A673 (cell line): Measurements from ENCODE around the gene LRRC8C. TPM values are rescaled to one million over a fixed set of nuclear protein-coding genes. Genes with fewer than 3 reads are reported as not detected.

Source experiments
- BruUV-seq: library from RNA; stranded (reverse); fragments of 400-500 nt; replicated peaks from 2 replicates; lab custom pipeline; 2021; lab: Mats Ljungman, UMichigan
- CTCF ChIA-PET: fragments of 300-600 bp; sonication (Branson Sonifier 250); formaldehyde crosslinking; loops from one replicate; lab custom pipeline; 2022; ENCODE audit warnings: antibody characterized with exemption; lab: Charles Lee
- POLR2A ChIA-PET: fragments of 300-600 bp; sonication (Branson Sonifier 250); formaldehyde crosslinking; loops from one replicate; lab custom pipeline; 2022; ENCODE audit warnings: antibody characterized with exemption; ENCODE audit not compliant: low non-redundant PET; lab: Charles Lee
- DNase-seq: peaks from one replicate; pipeline ENCODE4 v3.0.0-alpha.2; 2015; ENCODE audit warnings: low spot score
- H3K27ac ChIP-seq: fragments of 200-600 bp; sonication (generic); 2 replicates; pipeline ENCODE4 v1.5.1; 2016; ENCODE audit warnings: mixed run types, low read depth, mild to moderate bottlenecking, mixed read lengths, antibody characterized with exemption, low read length; ENCODE audit not compliant: poor library complexity, severe bottlenecking
- H3K27me3 ChIP-seq: fragments of 200-600 bp; sonication (generic); replicated peaks from 2 replicates; pipeline ENCODE4 v1.6.1; 2017; ENCODE audit warnings: mixed run types, low read depth, mild to moderate bottlenecking, mixed read lengths, antibody characterized with exemption, low read length; ENCODE audit not compliant: insufficient read depth, poor library complexity
- H3K36me3 ChIP-seq: fragments of 200-600 bp; sonication (generic); 2 replicates; pipeline ENCODE4 v1.6.1; 2016; ENCODE audit warnings: mixed run types, mild to moderate bottlenecking, mixed read lengths, antibody characterized with exemption, low read length; ENCODE audit not compliant: insufficient read depth, poor library complexity, severe bottlenecking
- H3K4me1 ChIP-seq: fragments of 200-600 bp; sonication (generic); 2 replicates; pipeline ENCODE4 v1.6.1; 2017; ENCODE audit warnings: mixed run types, mild to moderate bottlenecking, mixed read lengths, antibody characterized with exemption, low read length; ENCODE audit not compliant: insufficient read depth, poor library complexity, severe bottlenecking
- H3K4me3 ChIP-seq: fragments of 200-600 bp; sonication (generic); 2 replicates; pipeline ENCODE4 v1.5.1; 2016; ENCODE audit warnings: low read depth, mixed run types, mild to moderate bottlenecking, mixed read lengths, low read length; ENCODE audit not compliant: poor library complexity, severe bottlenecking
- H3K9me3 ChIP-seq: fragments of 200-600 bp; sonication (generic); 2 replicates; pipeline ENCODE4 v1.6.1; 2016; ENCODE audit warnings: mixed run types, low read depth, mild to moderate bottlenecking, mixed read lengths, antibody characterized with exemption, low read length; ENCODE audit not compliant: poor library complexity, severe bottlenecking
- EZH2 ChIP-seq: fragments of 200-600 bp; sonication (generic); IDR thresholded peaks from 2 replicates; pipeline ENCODE4 v1.6.1; 2017; ENCODE audit warnings: borderline replicate concordance, low read depth, mild to moderate bottlenecking, mixed read lengths, antibody characterized with exemption, low read length; ENCODE audit not compliant: poor library complexity, severe bottlenecking
- intact Hi-C: fragments of 100-400 bp; cut with micrococcal nuclease; formaldehyde crosslinking; loops from one replicate; pipeline ENCODE4 v1.10.0; 2022; ENCODE audit not compliant: unreplicated experiment
- total RNA-seq: library from RNA; stranded (reverse); gene quantifications from 2 replicates; pipeline ENCODE4 v1.2.3, GENCODE V29; 2021
- TF ChIP-seq, protein P1 (sequence below): fragments of 300-800, 200-600 bp; sonication (generic); conservative IDR thresholded peaks from 2 replicates; pipeline ENCODE4 v1.5.1; 2017; ENCODE audit warnings: low read depth, mild to moderate bottlenecking, antibody characterized with exemption, low read length, moderate library complexity, mixed read lengths

The LRRC8C gene
- total RNA-seq, 1 experiment from 2014 or later, result 6.9 TPM

DNA sequence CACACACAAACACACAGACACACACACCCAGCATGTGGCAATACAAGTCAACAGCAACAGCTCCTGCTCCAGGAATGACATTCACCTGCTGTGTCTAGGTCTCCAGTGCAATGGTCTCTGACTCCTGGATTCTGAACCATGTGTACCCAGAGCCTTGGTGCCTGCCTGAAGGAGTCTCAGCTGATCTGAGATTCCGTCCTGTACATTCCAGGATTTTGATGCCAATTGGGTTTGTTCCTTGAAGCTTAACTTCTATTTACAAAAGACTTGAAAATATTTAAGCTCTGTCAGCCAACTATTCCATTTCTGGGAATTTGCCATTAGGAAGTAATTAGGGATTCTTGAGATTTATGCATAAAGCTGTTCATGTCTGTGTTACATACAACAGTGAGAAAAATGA is 102.6 kb downstream of the LRRC8C start:
- ChIA-PET POLR2A (no interaction called here), CTCF (no interaction called here)
- intact Hi-C loops, result no loop called here
- Histone ChIP-seq H3K4me3 (no peak overlapping the region), H3K4me1 (no peaks in the 10 kb centered on the region), H3K27ac (no peak overlapping the region), H3K36me3 (no peaks in the 10 kb centered on the region), H3K9me3 (no peaks in the 10 kb centered on the region), H3K27me3 (no peaks in the 10 kb centered on the region)
- no peak for DNase-seq
- no TSS peak for BruUV-seq
- TF ChIP-seq, protein P1, sequence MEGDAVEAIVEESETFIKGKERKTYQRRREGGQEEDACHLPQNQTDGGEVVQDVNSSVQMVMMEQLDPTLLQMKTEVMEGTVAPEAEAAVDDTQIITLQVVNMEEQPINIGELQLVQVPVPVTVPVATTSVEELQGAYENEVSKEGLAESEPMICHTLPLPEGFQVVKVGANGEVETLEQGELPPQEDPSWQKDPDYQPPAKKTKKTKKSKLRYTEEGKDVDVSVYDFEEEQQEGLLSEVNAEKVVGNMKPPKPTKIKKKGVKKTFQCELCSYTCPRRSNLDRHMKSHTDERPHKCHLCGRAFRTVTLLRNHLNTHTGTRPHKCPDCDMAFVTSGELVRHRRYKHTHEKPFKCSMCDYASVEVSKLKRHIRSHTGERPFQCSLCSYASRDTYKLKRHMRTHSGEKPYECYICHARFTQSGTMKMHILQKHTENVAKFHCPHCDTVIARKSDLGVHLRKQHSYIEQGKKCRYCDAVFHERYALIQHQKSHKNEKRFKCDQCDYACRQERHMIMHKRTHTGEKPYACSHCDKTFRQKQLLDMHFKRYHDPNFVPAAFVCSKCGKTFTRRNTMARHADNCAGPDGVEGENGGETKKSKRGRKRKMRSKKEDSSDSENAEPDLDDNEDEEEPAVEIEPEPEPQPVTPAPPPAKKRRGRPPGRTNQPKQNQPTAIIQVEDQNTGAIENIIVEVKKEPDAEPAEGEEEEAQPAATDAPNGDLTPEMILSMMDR, result no peak
- TF ChIP-seq EZH2, result no peak

DNA sequence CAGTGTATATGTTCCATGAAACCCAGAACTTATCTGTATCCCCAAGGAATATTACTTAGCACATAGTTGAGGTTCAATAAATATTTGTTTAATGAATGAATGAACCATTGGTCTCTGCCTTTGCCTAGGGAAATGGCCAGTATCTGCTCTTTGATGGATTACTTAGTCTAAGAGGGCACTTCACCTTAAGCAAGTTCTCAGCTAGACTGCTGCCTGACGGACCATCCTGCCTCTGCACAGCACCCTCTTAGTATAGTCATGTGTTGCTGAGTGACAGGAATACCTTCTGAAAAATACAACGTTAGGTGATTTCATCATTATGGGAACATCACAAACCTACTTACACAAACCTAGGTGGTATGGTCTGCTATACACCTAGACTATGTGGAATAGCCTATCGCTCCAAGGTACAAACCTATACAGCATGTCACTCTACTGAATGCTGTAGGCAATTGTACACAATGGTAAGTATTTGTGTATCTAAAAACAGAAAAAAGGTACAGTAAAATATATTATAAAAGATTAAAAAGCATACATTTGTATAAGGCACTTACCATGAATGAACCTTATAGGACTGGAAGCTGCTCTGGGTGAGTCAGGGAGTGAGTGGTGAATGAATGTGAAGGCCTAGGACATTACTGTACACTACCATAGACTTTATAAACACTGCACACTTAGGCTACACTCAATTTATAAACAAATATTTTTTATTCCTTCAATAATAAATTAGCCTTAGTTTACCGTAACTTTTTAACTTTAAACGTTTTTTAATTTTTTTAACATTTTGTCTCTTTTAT is 104.2 kb downstream of the LRRC8C start:
- BruUV-seq, result no TSS peak
- Histone ChIP-seq H3K27ac (no peak overlapping the region), H3K4me1 (no peaks in the 10 kb centered on the region), H3K36me3 (no peaks in the 10 kb centered on the region), H3K4me3 (no peak overlapping the region), H3K27me3 (no peaks in the 10 kb centered on the region), H3K9me3 (no peaks in the 10 kb centered on the region)
- no peak for DNase-seq
- CTCF ChIA-PET, result no interaction called here
- POLR2A ChIA-PET, result no interaction called here
- intact Hi-C loops, result no loop called here
- TF ChIP-seq, protein P1, result no peak
- TF ChIP-seq EZH2, result no peak

DNA sequence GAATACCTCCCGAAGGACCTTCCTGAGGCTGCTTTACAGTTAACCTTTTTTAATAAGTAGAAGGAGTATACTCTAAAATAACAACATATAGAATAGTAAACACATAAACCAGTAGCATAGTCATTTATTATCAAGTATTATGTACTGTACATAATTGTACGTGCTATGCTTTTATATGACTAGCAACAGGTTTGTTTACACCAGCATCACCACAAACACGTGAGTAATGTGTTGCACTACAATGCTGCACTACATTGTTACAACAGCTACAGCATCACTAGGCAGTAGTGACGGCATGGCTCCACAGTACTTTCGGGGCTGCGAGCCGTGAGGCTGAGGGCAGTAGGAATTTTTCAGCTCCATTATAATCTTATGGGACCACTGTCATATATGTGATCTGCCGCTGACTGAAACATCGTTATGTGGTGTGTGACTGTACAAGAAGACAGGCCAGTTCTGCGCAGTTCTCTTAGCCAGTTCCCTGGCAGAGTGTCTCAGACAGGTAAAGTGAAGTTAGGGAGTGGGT is 105.1 kb downstream of the LRRC8C start:
- H3K4me3 ChIP-seq, result no peak overlapping the region
- ChIA-PET POLR2A (no interaction called here), CTCF (no interaction called here)
- intact Hi-C loops, result no loop called here
- H3K27me3 ChIP-seq, result no peaks in the 10 kb centered on the region
- BruUV-seq, result no TSS peak
- H3K4me1 ChIP-seq, result no peaks in the 10 kb centered on the region
- no peak for DNase-seq
- H3K9me3 ChIP-seq, result no peaks in the 10 kb centered on the region
- TF ChIP-seq, protein P1, result no peak
- no peak for TF ChIP-seq EZH2
- no peak overlapping the region for H3K27ac ChIP-seq
- H3K36me3 ChIP-seq, result no peaks in the 10 kb centered on the region
